ENCODE data around the gene NHLRC2. TPM values are rescaled to one million over a fixed set of nuclear protein-coding genes. Genes with fewer than 3 reads are reported as not detected.

Gene NHLRC2
- total and polyA plus RNA-seq, 2 of the 13 experiments (the other 11 are each of a cell fraction or from before 2014, with no cell fraction given) = 7.6 to 12.7 TPM

- TF ChIP-seq ZNF773 (CRISPR knock-in tag; IDR thresholded peaks at IDR 0.05; ENCODE audit: borderline replicate concordance) (no peak), ZNF580 (CRISPR knock-in tag; IDR thresholded peaks at IDR 0.05; ENCODE audit: borderline replicate concordance, low read depth) (no peak), MAFF (IDR thresholded peaks at IDR 0.05; ENCODE audit: low read depth, low read length) (0 out of 2 replicates have a peak, but pooled peaks have one; percentile 14), ZNF235 (CRISPR knock-in tag; IDR thresholded peaks at IDR 0.05; ENCODE audit: borderline replicate concordance) (no peak), KDM6A (CRISPR knock-in tag; IDR thresholded peaks at IDR 0.05; ENCODE audit: low read depth) (peak; percentile 54; the same call in 1 of the 2 replicates), ZNF737 (CRISPR knock-in tag; IDR thresholded peaks at IDR 0.05; ENCODE audit: borderline replicate concordance) (no peak), HOXA3 (CRISPR knock-in tag; IDR thresholded peaks at IDR 0.05) (peak; percentile 48; the same call in 1 of the 2 replicates), PHF5A (CRISPR knock-in tag; IDR thresholded peaks at IDR 0.05; ENCODE audit: low read depth, unreplicated experiment) (no peak), CCDC6 (CRISPR knock-in tag; IDR thresholded peaks at IDR 0.05) (peak; percentile 58; the same call in 1 of the 2 replicates), GTF3A (CRISPR knock-in tag; conservative IDR thresholded peaks at IDR 0.05) (no peak), GABPB1 (CRISPR knock-in tag; IDR thresholded peaks at IDR 0.05) (0 out of 2 replicates have a peak, but pooled peaks have one; percentile 20), FOXA1 (IDR thresholded peaks at IDR 0.05) (no peak), FOXA1 (CRISPR knock-in tag; IDR thresholded peaks at IDR 0.05) (no peak), KMT2A (CRISPR knock-in tag; IDR thresholded peaks at IDR 0.05) (no peak), WIZ (CRISPR knock-in tag; IDR thresholded peaks at IDR 0.05) (no peak), DPF2 (CRISPR knock-in tag; IDR thresholded peaks at IDR 0.05; ENCODE audit: borderline replicate concordance, low read depth) (0 out of 2 replicates have a peak, but pooled peaks have one; percentile 55), ZBTB39 (CRISPR knock-in tag; IDR thresholded peaks at IDR 0.05) (no peak), CBX2 (IDR thresholded peaks at IDR 0.05; ENCODE audit: low read depth, low read length) (no peak), CBX2 (CRISPR knock-in tag; IDR thresholded peaks at IDR 0.05; ENCODE audit: low read depth) (no peak), ZNF10 (CRISPR knock-in tag; IDR thresholded peaks at IDR 0.05; ENCODE audit: borderline replicate concordance, low read depth) (no peak), ZFP1 (CRISPR knock-in tag; IDR thresholded peaks at IDR 0.05) (no peak), RFXAP (CRISPR knock-in tag; IDR thresholded peaks at IDR 0.05; ENCODE audit: borderline replicate concordance) (peak; percentile 21; the same call in 1 of the 2 replicates), ZNF616 (CRISPR knock-in tag; IDR thresholded peaks at IDR 0.05; ENCODE audit: low read depth) (no peak)
- TF ChIP-seq, protein P1, sequence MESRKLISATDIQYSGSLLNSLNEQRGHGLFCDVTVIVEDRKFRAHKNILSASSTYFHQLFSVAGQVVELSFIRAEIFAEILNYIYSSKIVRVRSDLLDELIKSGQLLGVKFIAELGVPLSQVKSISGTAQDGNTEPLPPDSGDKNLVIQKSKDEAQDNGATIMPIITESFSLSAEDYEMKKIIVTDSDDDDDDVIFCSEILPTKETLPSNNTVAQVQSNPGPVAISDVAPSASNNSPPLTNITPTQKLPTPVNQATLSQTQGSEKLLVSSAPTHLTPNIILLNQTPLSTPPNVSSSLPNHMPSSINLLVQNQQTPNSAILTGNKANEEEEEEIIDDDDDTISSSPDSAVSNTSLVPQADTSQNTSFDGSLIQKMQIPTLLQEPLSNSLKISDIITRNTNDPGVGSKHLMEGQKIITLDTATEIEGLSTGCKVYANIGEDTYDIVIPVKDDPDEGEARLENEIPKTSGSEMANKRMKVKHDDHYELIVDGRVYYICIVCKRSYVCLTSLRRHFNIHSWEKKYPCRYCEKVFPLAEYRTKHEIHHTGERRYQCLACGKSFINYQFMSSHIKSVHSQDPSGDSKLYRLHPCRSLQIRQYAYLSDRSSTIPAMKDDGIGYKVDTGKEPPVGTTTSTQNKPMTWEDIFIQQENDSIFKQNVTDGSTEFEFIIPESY (CRISPR knock-in tag; IDR thresholded peaks at IDR 0.05) = no peak
- TF ChIP-seq, protein P2, sequence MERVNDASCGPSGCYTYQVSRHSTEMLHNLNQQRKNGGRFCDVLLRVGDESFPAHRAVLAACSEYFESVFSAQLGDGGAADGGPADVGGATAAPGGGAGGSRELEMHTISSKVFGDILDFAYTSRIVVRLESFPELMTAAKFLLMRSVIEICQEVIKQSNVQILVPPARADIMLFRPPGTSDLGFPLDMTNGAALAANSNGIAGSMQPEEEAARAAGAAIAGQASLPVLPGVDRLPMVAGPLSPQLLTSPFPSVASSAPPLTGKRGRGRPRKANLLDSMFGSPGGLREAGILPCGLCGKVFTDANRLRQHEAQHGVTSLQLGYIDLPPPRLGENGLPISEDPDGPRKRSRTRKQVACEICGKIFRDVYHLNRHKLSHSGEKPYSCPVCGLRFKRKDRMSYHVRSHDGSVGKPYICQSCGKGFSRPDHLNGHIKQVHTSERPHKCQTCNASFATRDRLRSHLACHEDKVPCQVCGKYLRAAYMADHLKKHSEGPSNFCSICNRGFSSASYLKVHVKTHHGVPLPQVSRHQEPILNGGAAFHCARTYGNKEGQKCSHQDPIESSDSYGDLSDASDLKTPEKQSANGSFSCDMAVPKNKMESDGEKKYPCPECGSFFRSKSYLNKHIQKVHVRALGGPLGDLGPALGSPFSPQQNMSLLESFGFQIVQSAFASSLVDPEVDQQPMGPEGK (CRISPR knock-in tag; IDR thresholded peaks at IDR 0.05) = peak; percentile 23; the same call in 1 of the 2 replicates
These were observed 104.3 kb downstream of the NHLRC2 start (continued) for GRCh38 chr10:113958631-113959382.
